Activated T-cell treated with anti-CD3 and anti-CD28 coated beads, Interleukin-2, amount 50 U/mL, for 1 hour (primary cell): Measurements from ENCODE around the gene GLA.

ENCODE experiments used
- DNase-seq: peaks from one replicate; pipeline ENCODE4 v3.0.0-alpha.2; 2020

Gene GLA

GRCh38 chrX:101348452-101349192 is 59.1 kb downstream of the GLA start, which contains the start of gene TIMM8A:
TSS of gene TIMM8A (minus strand) at chrX:101348742. CDS start at chrX:101348664, 78 bp downstream.
- peak; percentile 74 for DNase-seq

GRCh38 chrX:101347859-101348451 is 59.8 kb downstream of the GLA start:
- DNase-seq, result no peak
